ENCODE results near the gene CAPZB. TPM values are rescaled to one million over a fixed set of nuclear protein-coding genes. Genes with fewer than 3 reads are reported as not detected.

CAPZB gene
- total and polyA plus RNA-seq, 2 experiments from 2014 or later, result 86.2 to 278 TPM

GRCh38 chr1:19370453-19371170, 114.7 kb downstream of the CAPZB start:
- H3K4me3 ChIP-seq, result no peak overlapping the region
- H3K4me1 ChIP-seq (ENCODE audit: low read depth), result no peaks in the 10 kb centered on the region
- no peak for TF ChIP-seq CTCF (IDR thresholded peaks at IDR 0.05; ENCODE audit: low read depth, low read length)
- no peaks in the 10 kb centered on the region for H3K9me3 ChIP-seq (ENCODE audit: low read depth)
- no peak overlapping the region for H3K27ac ChIP-seq
- no peaks in the 10 kb centered on the region for H3K27me3 ChIP-seq
- peaks cover under 1% of the 10 kb centered on the region for H3K36me3 ChIP-seq
- DNase-seq (ENCODE audit: low read depth in 1 of 2, low spot score in 1 of 2), result peak in 1 of 2 donors; percentile 12

- Histone ChIP-seq H3K27me3 (no peaks in the 10 kb centered on the region), H3K36me3 (no peaks in the 10 kb centered on the region), H3K4me3 (no peak overlapping the region), H3K9me3 (ENCODE audit: low read depth) (no peaks in the 10 kb centered on the region), H3K4me1 (ENCODE audit: low read depth) (no peaks in the 10 kb centered on the region), H3K27ac (no peak overlapping the region)
- no peak for DNase-seq (ENCODE audit: low read depth in 1 of 2, low spot score in 1 of 2)
- no peak for TF ChIP-seq CTCF (IDR thresholded peaks at IDR 0.05; ENCODE audit: low read depth, low read length)
These were observed 115.8 kb downstream of the CAPZB start for GRCh38 chr1:19369396-19370090.

GRCh38 chr1:19368964-19369363, 116.4 kb downstream of the CAPZB start:
- Histone ChIP-seq H3K4me3 (no peak overlapping the region), H3K9me3 (ENCODE audit: low read depth) (no peaks in the 10 kb centered on the region), H3K27ac (no peak overlapping the region), H3K4me1 (ENCODE audit: low read depth) (no peaks in the 10 kb centered on the region), H3K27me3 (no peaks in the 10 kb centered on the region), H3K36me3 (no peaks in the 10 kb centered on the region)
- DNase-seq (ENCODE audit: low read depth in 1 of 2, low spot score in 1 of 2), result no peak
- no peak for TF ChIP-seq CTCF (IDR thresholded peaks at IDR 0.05; ENCODE audit: low read depth, low read length)

- no peak for TF ChIP-seq CTCF (IDR thresholded peaks at IDR 0.05; ENCODE audit: low read depth, low read length)
These were observed 117.3 kb downstream of the CAPZB start for GRCh38 chr1:19368050-19368449.

GRCh38 chr1:19367584-19368041, 117.7 kb downstream of the CAPZB start:
- no peaks in the 10 kb centered on the region for H3K9me3 ChIP-seq (ENCODE audit: low read depth)
- no peaks in the 10 kb centered on the region for H3K4me1 ChIP-seq (ENCODE audit: low read depth)
- DNase-seq (ENCODE audit: low read depth in 1 of 2, low spot score in 1 of 2), result peak in 1 of 2 donors; percentile 29
- no peaks in the 10 kb centered on the region for H3K27me3 ChIP-seq
- TF ChIP-seq CTCF (IDR thresholded peaks at IDR 0.05; ENCODE audit: low read depth, low read length), result no peak
- H3K27ac ChIP-seq, result no peak overlapping the region
- H3K36me3 ChIP-seq, result no peaks in the 10 kb centered on the region
- H3K4me3 ChIP-seq, result no peak overlapping the region

More at GRCh38 chr1:19368050-19368449, 117.3 kb downstream of the CAPZB start:
- Histone ChIP-seq H3K9me3 (ENCODE audit: low read depth) (no peaks in the 10 kb centered on the region), H3K27me3 (no peaks in the 10 kb centered on the region), H3K36me3 (no peaks in the 10 kb centered on the region), H3K4me1 (ENCODE audit: low read depth) (no peaks in the 10 kb centered on the region), H3K4me3 (no peak overlapping the region), H3K27ac (no peak overlapping the region)
- no peak for DNase-seq (ENCODE audit: low read depth in 1 of 2, low spot score in 1 of 2)
